H1 (cell line): ENCODE data around the gene MAN1C1. TPM values are rescaled to one million over a fixed set of nuclear protein-coding genes. Genes with fewer than 3 reads are reported as not detected.
A peak's percentile ranks its signal among the peaks of the same experiment; 100 is the strongest.
"Not testable (repeated sequence)": the region's sequence is repeated elsewhere in the genome, so short reads cannot be mapped to it uniquely, and the experiment has no call there.

Experiments
- CTCF ChIA-PET: fragments of 300-600 bp; sonication (Branson Sonifier 250); formaldehyde crosslinking; loops from one replicate; lab custom pipeline; 2021; ENCODE audit not compliant: partially characterized antibody; lab: Charles Lee
- POLR2A ChIA-PET: fragments of 300-600 bp; sonication (Branson Sonifier 250); formaldehyde crosslinking; loops from one replicate; lab custom pipeline; 2021; ENCODE audit warnings: inconsistent platforms; ENCODE audit not compliant: partially characterized antibody; lab: Charles Lee
- DNase-seq, 2 experiments: peaks; one replicate each; pipeline versions ENCODE4 v3.0.0 to v3.0.0-alpha.2; 2010 to 2022; ENCODE audit warnings: low spot score in 2 of 2, low read depth in 1 of 2, mixed read lengths in 1 of 2
- FAIRE-seq: peaks from 2 replicates; lab custom pipeline; 2011; peaks lifted over from hg19 to GRCh38; lab: Jason Lieb, UNC
- H2AFZ ChIP-seq: 2 replicates; pipeline ENCODE4 v1.8.1; 2012; ENCODE audit warnings: low read length, inconsistent platforms
- H2AK5ac ChIP-seq: 2 replicates; pipeline ENCODE4 v1.6.1; 2013; ENCODE audit warnings: low read depth, low read length
- H2BK120ac ChIP-seq: replicated peaks from 2 replicates; pipeline ENCODE3; 2013; ENCODE audit warnings: low read depth, low read length, inconsistent platforms
- H2BK12ac ChIP-seq: 2 replicates; pipeline ENCODE4 v1.6.1; 2013; ENCODE audit warnings: low read depth, low read length
- H2BK15ac ChIP-seq: 2 replicates; pipeline ENCODE4 v1.6.1; 2013; ENCODE audit warnings: low read length
- H2BK20ac ChIP-seq: 2 replicates; pipeline ENCODE4 v1.6.1; 2013; ENCODE audit warnings: low read length
- H2BK5ac ChIP-seq: 2 replicates; pipeline ENCODE4 v1.6.1; 2013; ENCODE audit warnings: low read depth, low read length
- H3K14ac ChIP-seq: 2 replicates; pipeline ENCODE4 v1.6.1; 2013; ENCODE audit warnings: inconsistent platforms; ENCODE audit not compliant: insufficient read length
- H3K18ac ChIP-seq: 2 replicates; pipeline ENCODE4 v1.6.1; 2013; ENCODE audit warnings: low read length; ENCODE audit errors: extremely low read depth
- H3K23ac ChIP-seq: 2 replicates; pipeline ENCODE4 v1.6.1; 2013; ENCODE audit warnings: inconsistent platforms; ENCODE audit not compliant: insufficient read length
- H3K23me2 ChIP-seq: 2 replicates; pipeline ENCODE4 v1.6.1; 2013; ENCODE audit warnings: low read depth, low read length
- H3K27ac ChIP-seq: 2 replicates; pipeline ENCODE4 v1.6.1; 2011; ENCODE audit warnings: low read depth, low read length, inconsistent platforms
- H3K27me3 ChIP-seq, 4 experiments: replicated peaks in 1 of 4; 1 replicate in 1 of 4; 2 replicates in 3 of 4; pipeline versions ENCODE4 v1.6.1 to v1.8.1; 2011 to 2013; ENCODE audit warnings: low read length in 3 of 4, mild to moderate bottlenecking in 3 of 4, inconsistent platforms in 2 of 4, mixed read lengths in 2 of 4, moderate library complexity in 1 of 4; ENCODE audit not compliant: control insufficient read depth in 3 of 4, insufficient read depth in 3 of 4; ENCODE audit errors: extremely low read depth in 1 of 4
- H3K36me3 ChIP-seq, 4 experiments: 2 replicates each; pipeline versions ENCODE4 v1.6.1 to v1.8.1; 2011 to 2013; ENCODE audit warnings: mild to moderate bottlenecking in 4 of 4, low read length in 3 of 4, moderate library complexity in 2 of 4, control low read depth in 1 of 4, inconsistent platforms in 1 of 4; ENCODE audit not compliant: insufficient read depth in 4 of 4, control insufficient read depth in 2 of 4
- H3K4ac ChIP-seq: replicated peaks from 2 replicates; pipeline ENCODE3; 2013; ENCODE audit warnings: low read length, low read depth, mixed read lengths, inconsistent platforms; ENCODE audit not compliant: insufficient read length
- H3K4me1 ChIP-seq, 4 experiments: replicated peaks in 1 of 4; 1 replicate in 1 of 4; 2 replicates in 3 of 4; pipeline versions ENCODE4 v1.6.1 to v1.8.1; 2011 to 2013; ENCODE audit warnings: low read length in 3 of 4, inconsistent platforms in 2 of 4, mixed read lengths in 1 of 4; ENCODE audit not compliant: insufficient read depth in 4 of 4, control insufficient read depth in 3 of 4
- H3K4me2 ChIP-seq, 2 experiments: 2 replicates each; pipeline versions ENCODE4 v1.6.1 to v1.8.1; 2011 to 2013; ENCODE audit warnings: low read depth in 2 of 2, low read length in 2 of 2, control low read depth in 1 of 2, inconsistent platforms in 1 of 2, mild to moderate bottlenecking in 1 of 2; ENCODE audit not compliant: insufficient read depth in 1 of 2
- H3K4me3 ChIP-seq, 4 experiments: fragments of 200-600, 300-600 bp in 1 of 4; sonication (generic), shearing (Covaris generic), sonication (Bioruptor Twin) in 1 of 4; 2 replicates each; pipeline versions ENCODE4 v1.5.1 to v1.8.1; 2011 to 2016; ENCODE audit warnings: low read length in 4 of 4, low read depth in 3 of 4, control low read depth in 2 of 4, inconsistent platforms in 2 of 4, mild to moderate bottlenecking in 2 of 4, mixed read lengths in 1 of 4, moderate library complexity in 1 of 4; ENCODE audit not compliant: insufficient read depth in 2 of 4; ENCODE audit errors: extremely low read depth in 1 of 4
- H3K56ac ChIP-seq: replicated peaks from 2 replicates; pipeline ENCODE3; 2013; ENCODE audit warnings: low read depth, mild to moderate bottlenecking, mixed read lengths, low read length, inconsistent platforms; ENCODE audit not compliant: insufficient read length
- H3K79me1 ChIP-seq: 2 replicates; pipeline ENCODE4 v1.6.1; 2013; ENCODE audit warnings: low read depth, low read length, control low read depth
- H3K79me2 ChIP-seq, 2 experiments: 2 replicates each; pipeline versions ENCODE4 v1.6.1 to v1.8.1; 2012 to 2013; ENCODE audit warnings: low read length in 2 of 2, mild to moderate bottlenecking in 2 of 2, inconsistent platforms in 1 of 2; ENCODE audit not compliant: insufficient read depth in 2 of 2, control insufficient read depth in 1 of 2
- H3K9ac ChIP-seq, 4 experiments: replicated peaks in 1 of 4; 1 replicate in 1 of 4; 2 replicates in 3 of 4; pipeline versions ENCODE4 v1.6.1 to v1.8.1; 2011 to 2013; ENCODE audit warnings: low read depth in 3 of 4, low read length in 3 of 4, control low read depth in 2 of 4, mild to moderate bottlenecking in 2 of 4, moderate library complexity in 2 of 4, inconsistent platforms in 1 of 4; ENCODE audit errors: extremely low read depth in 1 of 4
- H3K9me3 ChIP-seq, 2 experiments: 2 replicates each; pipeline versions ENCODE4 v1.6.1 to v1.8.1; 2012 to 2013; ENCODE audit warnings: mild to moderate bottlenecking in 2 of 2, moderate library complexity in 2 of 2, control low read depth in 1 of 2, inconsistent platforms in 1 of 2, low read depth in 1 of 2, low read length in 1 of 2, mixed read lengths in 1 of 2; ENCODE audit not compliant: insufficient read depth in 2 of 2
- H4K20me1 ChIP-seq, 2 experiments: replicated peaks in 1 of 2; 2 replicates each; pipeline versions ENCODE3 to v1.8.1; 2011 to 2013; ENCODE audit warnings: inconsistent platforms in 2 of 2, low read length in 2 of 2, mild to moderate bottlenecking in 1 of 2; ENCODE audit not compliant: insufficient read depth in 2 of 2, control insufficient read depth in 1 of 2
- H4K5ac ChIP-seq: 2 replicates; pipeline ENCODE4 v1.6.1; 2013; ENCODE audit warnings: low read length, low read depth, mixed read lengths, inconsistent platforms; ENCODE audit not compliant: insufficient read length
- H4K8ac ChIP-seq: 2 replicates; pipeline ENCODE4 v1.8.0; 2013; ENCODE audit warnings: mild to moderate bottlenecking, moderate library complexity, low read length, inconsistent platforms; ENCODE audit not compliant: insufficient read depth; ENCODE audit errors: extremely low read depth
- H4K91ac ChIP-seq: replicated peaks from 2 replicates; pipeline ENCODE3; 2013; ENCODE audit warnings: low read length, mixed read lengths, inconsistent platforms; ENCODE audit not compliant: insufficient read length
- SRF ChIP-seq: IDR thresholded peaks from 2 replicates; pipeline ENCODE4 v1.6.1; 2011; ENCODE audit warnings: mild to moderate bottlenecking, low read depth, low read length, moderate library complexity
- WGBS, 2 experiments: shearing (Covaris generic) in 1 of 2; methylation state at CpG; one replicate each; pipeline versions ENCODE4 v1.1.6 to v1.1.7; 2013 to 2015; ENCODE audit warnings: low lambda C conversion rate in 2 of 2, mixed read lengths in 2 of 2, inconsistent platforms in 1 of 2, low coverage in 1 of 2, missing lambda C conversion rate in 1 of 2; ENCODE audit not compliant: insufficient replicate concordance in 2 of 2, insufficient coverage in 1 of 2, insufficient read length in 1 of 2; ENCODE audit errors: extremely low coverage in 1 of 2, missing lambda C conversion rate in 1 of 2; 5-methylcytosine and 5-hydroxymethylcytosine counted together
- polyA plus RNA-seq, 7 experiments: library from polyadenylated mRNA; depleted of rRNA in 3 of 7; stranded (reverse) in 5 of 7; unstranded in 2 of 7; fragments of >200 nt in 5 of 7; fragments of 200-250 nt in 2 of 7; gene quantifications; 1 replicate in 5 of 7; 2 replicates in 1 of 7; 4 replicates in 1 of 7; pipeline versions ENCODE4 v1.2.1 to v1.2.3, GENCODE V29; 2011 to 2013; ENCODE audit warnings: missing spikeins in 2 of 7, mixed read lengths in 2 of 7
- total RNA-seq: library from RNA; stranded (reverse); fragmentation: NEBNext Ultra II Directional; extraction: Animal tissue kit (Norgen Biotek cat#: 25700); gene quantifications from 2 replicates; pipeline ENCODE4 v1.2.1, GENCODE V29; 2021

The MAN1C1 gene
- total and polyA plus RNA-seq, 2 of the 8 experiments (the other 6 are each of a cell fraction or from before 2014, with no cell fraction given): 7.8 to 15.2 TPM

GRCh38 chr1:25733271-25733670 lies 116.7 kb downstream of the MAN1C1 start (continued):
- TF ChIP-seq SRF: no peak

DNA sequence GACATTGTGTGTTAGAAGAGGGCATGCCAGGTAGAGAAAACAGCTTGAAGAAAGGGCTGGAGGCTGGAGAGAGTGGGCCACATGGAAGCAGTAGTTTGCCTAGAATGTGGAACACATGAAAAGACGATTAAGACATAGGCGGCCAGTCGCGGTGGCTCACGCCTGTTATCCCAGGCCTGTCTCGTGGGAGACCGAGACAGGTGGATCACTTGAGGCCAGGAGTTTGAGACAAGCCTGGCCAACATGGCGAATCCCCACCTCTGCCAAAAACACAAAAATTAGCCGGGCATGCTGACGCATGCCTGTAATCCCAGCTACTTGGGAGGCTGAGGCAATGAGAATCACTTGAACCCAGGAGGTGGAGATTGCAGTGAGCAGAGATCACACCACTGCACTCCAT lies 118.4 kb downstream of the MAN1C1 start:
- CTCF ChIA-PET: interaction anchor here (0.8 to 7.8 kb wide), 3 partner anchors 9 to 76 kb away, joined by 3 to 53 read pairs (median 18); no protein-coding TSS in a partner anchor
- H4K91ac ChIP-seq, H4K8ac ChIP-seq, H2AFZ ChIP-seq, H4K5ac ChIP-seq, H3K79me1 ChIP-seq, H3K79me2 ChIP-seq, POLR2A ChIA-PET, H2BK12ac ChIP-seq, H3K27me3 ChIP-seq, H3K23ac ChIP-seq, H2BK120ac ChIP-seq, H3K14ac ChIP-seq, H4K20me1 ChIP-seq, H3K56ac ChIP-seq, H2AK5ac ChIP-seq, H3K4me1 ChIP-seq, H3K36me3 ChIP-seq, H3K4ac ChIP-seq, DNase-seq, H3K18ac ChIP-seq, H3K9me3 ChIP-seq, H2BK20ac ChIP-seq, FAIRE-seq, H3K9ac ChIP-seq, H3K4me2 ChIP-seq, H3K23me2 ChIP-seq, H3K4me3 ChIP-seq, H2BK5ac ChIP-seq, H3K27ac ChIP-seq: not testable (repeated sequence)
- WGBS, 2 experiments: 93% methylated on average over 10 of the region's 10 CpGs; no CpG with 5 or more reads in 1 of the 2 experiments
- H2BK15ac ChIP-seq: peak overlapping the region; percentile 23; the same call in 1 of the 2 replicates
